Liver (tissue), 3 donors: ENCODE results near the gene RTN4RL2.

ENCODE experiments used
- GABPA ChIP-seq, 2 donors: IDR thresholded peaks in 1 of 2; conservative IDR thresholded peaks in 1 of 2; 2 replicates each; pipeline ENCODE4 v1.6.1; 2016; ENCODE audit warnings: antibody characterized with exemption in 2 of 2, mild to moderate bottlenecking in 1 of 2, moderate library complexity in 1 of 2
- HNF4A ChIP-seq, 2 donors: conservative IDR thresholded peaks; 2 replicates each; pipeline ENCODE4 v1.6.1; 2016; ENCODE audit warnings: antibody characterized with exemption in 2 of 2, mild to moderate bottlenecking in 2 of 2
- HNF4G ChIP-seq: IDR thresholded peaks from 2 replicates; pipeline ENCODE4 v1.6.1; 2016; ENCODE audit warnings: antibody characterized with exemption
- JUND ChIP-seq, 2 donors: IDR thresholded peaks; 2 replicates each; pipeline ENCODE4 v1.6.1; 2016; ENCODE audit warnings: antibody characterized with exemption in 2 of 2
- NR2F2 ChIP-seq: IDR thresholded peaks from 2 replicates; pipeline ENCODE4 v1.6.1; 2016; ENCODE audit warnings: antibody characterized with exemption
- RAD21 ChIP-seq, 2 donors: IDR thresholded peaks; 2 replicates each; pipeline ENCODE4 v1.6.1; 2016; ENCODE audit warnings: antibody characterized with exemption in 2 of 2, mild to moderate bottlenecking in 2 of 2
- RXRA ChIP-seq, 2 donors: IDR thresholded peaks; 2 replicates each; pipeline ENCODE4 v1.6.1; 2017 to 2018; ENCODE audit warnings: antibody characterized with exemption in 2 of 2, mild to moderate bottlenecking in 1 of 2
- TAF1 ChIP-seq: conservative IDR thresholded peaks from 2 replicates; pipeline ENCODE4 v1.6.1; 2016; ENCODE audit warnings: antibody characterized with exemption, mild to moderate bottlenecking
- YY1 ChIP-seq: IDR thresholded peaks from 2 replicates; pipeline ENCODE4 v1.6.1; 2016; ENCODE audit warnings: antibody characterized with exemption, mild to moderate bottlenecking
- TF ChIP-seq, protein P1 (sequence below): fragments of 150-350 bp; IDR thresholded peaks from 2 replicates; pipeline ENCODE4 v1.5.1; 2017; ENCODE audit warnings: improper control_type of control experiment, low read depth, low read length; ENCODE audit not compliant: missing input control
- TF ChIP-seq, protein P2 (sequence below): IDR thresholded peaks from 2 replicates; pipeline ENCODE4 v1.6.1; 2016; ENCODE audit warnings: antibody characterized with exemption, mild to moderate bottlenecking
- donor health status: healthy.
- donor health status: healthy.

DNA sequence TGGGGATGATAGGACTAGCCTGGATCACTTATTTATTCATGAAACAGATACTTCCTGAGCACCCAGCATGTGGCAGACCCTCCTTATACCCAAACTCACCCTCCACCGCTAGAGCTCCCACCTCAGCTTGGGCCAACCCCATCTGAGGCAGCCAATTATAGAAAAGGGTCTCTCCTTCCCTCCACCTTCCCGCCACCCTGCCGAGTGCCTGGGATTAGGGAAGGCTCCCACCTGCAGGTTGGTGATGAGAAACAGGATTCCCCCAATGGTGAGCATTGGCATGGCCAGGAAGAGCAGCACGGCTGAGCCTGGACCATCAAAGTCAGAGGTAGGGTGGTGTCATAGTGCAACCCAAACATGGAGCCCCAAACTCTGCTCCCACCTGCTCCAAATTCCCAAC, 39.3 kb upstream of the RTN4RL2 start:
- TF ChIP-seq, protein P1, sequence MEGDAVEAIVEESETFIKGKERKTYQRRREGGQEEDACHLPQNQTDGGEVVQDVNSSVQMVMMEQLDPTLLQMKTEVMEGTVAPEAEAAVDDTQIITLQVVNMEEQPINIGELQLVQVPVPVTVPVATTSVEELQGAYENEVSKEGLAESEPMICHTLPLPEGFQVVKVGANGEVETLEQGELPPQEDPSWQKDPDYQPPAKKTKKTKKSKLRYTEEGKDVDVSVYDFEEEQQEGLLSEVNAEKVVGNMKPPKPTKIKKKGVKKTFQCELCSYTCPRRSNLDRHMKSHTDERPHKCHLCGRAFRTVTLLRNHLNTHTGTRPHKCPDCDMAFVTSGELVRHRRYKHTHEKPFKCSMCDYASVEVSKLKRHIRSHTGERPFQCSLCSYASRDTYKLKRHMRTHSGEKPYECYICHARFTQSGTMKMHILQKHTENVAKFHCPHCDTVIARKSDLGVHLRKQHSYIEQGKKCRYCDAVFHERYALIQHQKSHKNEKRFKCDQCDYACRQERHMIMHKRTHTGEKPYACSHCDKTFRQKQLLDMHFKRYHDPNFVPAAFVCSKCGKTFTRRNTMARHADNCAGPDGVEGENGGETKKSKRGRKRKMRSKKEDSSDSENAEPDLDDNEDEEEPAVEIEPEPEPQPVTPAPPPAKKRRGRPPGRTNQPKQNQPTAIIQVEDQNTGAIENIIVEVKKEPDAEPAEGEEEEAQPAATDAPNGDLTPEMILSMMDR, result no peak
- TF ChIP-seq RAD21 (IDR thresholded peaks at IDR 0.05) (no peak), RXRA (IDR thresholded peaks at IDR 0.05) (no peak), YY1 (no peak), NR2F2 (no peak), HNF4A (conservative IDR thresholded peaks at IDR 0.05) (no peak), JUND (IDR thresholded peaks at IDR 0.05) (no peak), GABPA (IDR thresholded peaks at IDR 0.05 in 1 of 2, conservative IDR thresholded peaks at IDR 0.05 in 1 of 2) (no peak), TAF1 (no peak), HNF4G (no peak)
- TF ChIP-seq, protein P2, sequence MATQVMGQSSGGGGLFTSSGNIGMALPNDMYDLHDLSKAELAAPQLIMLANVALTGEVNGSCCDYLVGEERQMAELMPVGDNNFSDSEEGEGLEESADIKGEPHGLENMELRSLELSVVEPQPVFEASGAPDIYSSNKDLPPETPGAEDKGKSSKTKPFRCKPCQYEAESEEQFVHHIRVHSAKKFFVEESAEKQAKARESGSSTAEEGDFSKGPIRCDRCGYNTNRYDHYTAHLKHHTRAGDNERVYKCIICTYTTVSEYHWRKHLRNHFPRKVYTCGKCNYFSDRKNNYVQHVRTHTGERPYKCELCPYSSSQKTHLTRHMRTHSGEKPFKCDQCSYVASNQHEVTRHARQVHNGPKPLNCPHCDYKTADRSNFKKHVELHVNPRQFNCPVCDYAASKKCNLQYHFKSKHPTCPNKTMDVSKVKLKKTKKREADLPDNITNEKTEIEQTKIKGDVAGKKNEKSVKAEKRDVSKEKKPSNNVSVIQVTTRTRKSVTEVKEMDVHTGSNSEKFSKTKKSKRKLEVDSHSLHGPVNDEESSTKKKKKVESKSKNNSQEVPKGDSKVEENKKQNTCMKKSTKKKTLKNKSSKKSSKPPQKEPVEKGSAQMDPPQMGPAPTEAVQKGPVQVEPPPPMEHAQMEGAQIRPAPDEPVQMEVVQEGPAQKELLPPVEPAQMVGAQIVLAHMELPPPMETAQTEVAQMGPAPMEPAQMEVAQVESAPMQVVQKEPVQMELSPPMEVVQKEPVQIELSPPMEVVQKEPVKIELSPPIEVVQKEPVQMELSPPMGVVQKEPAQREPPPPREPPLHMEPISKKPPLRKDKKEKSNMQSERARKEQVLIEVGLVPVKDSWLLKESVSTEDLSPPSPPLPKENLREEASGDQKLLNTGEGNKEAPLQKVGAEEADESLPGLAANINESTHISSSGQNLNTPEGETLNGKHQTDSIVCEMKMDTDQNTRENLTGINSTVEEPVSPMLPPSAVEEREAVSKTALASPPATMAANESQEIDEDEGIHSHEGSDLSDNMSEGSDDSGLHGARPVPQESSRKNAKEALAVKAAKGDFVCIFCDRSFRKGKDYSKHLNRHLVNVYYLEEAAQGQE, result no peak
